ENCODE results near the gene DBP.

The DBP gene

DNA sequence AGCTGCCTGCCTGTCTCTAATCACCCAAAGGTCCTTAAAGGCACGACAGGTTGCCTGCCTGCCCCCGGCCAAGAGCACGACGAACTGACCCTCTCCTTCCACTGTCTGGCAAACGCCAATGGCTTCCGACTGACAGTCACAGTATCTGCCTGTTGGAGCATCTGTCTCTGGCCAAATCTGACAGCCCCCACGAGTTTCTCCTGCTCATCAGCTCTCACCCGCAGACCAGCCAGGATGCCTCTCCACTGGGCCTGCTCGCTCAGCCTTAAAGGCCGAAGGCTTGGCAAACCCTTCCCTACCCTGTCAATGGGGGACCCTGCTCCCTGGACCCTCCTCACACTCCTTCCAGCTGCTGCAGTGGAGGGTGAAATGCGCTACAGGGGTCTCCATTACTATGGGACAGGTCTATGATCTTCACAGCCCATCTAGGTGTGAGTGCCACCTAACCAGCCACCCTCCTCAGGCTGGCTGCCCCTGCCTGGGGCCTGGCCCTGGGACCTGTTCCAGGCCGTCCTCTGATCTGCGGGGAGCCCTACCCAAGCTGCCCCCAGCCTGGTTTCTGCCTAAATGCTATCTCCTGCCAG lies 23.2 kb downstream of the DBP start:
- no peak for DNase-seq (ENCODE audit: low read depth in 2 of 2, low spot score in 1 of 2)

DNA sequence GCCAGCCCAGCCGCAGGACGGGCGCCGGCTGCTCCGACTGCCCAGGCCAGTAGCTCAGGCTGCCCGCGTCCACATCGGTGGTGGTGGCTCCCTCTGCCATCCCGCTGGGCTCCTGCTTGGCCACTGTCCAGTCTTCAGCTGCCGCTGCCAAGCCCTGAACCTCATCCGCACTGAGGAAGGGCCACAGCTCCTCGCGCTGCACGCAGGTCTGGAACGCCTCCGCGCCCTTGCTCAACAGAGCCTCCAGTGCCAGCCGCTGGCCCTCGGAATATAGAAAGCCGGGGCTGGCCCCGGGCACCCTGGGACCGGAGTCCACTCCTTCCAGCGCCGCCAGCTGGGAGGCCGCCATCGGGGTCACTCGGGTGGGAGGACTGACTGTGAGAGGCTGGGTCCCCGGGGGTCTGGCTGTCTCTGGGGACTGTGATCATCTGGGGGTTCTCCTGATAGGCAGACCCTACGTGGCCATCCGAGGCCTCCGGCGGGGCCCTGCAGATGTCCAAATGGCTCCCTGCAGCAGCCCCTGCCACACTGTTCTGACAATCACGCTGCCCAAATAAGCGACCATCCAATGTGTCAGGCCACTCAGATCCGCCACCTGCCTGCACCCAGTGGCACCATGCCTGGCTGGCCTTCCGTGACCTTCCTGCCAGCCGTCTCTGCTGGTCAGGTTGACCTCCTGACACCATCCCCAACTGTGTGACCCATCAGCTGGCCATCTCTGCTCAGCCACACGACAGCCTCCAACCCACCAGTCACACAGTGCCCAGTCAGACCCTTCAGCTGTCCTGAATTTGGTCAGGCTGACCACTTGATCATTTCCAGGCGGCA lies 23.9 kb downstream of the DBP start:
- no peak for DNase-seq (ENCODE audit: low read depth in 2 of 2, low spot score in 1 of 2)

DNA sequence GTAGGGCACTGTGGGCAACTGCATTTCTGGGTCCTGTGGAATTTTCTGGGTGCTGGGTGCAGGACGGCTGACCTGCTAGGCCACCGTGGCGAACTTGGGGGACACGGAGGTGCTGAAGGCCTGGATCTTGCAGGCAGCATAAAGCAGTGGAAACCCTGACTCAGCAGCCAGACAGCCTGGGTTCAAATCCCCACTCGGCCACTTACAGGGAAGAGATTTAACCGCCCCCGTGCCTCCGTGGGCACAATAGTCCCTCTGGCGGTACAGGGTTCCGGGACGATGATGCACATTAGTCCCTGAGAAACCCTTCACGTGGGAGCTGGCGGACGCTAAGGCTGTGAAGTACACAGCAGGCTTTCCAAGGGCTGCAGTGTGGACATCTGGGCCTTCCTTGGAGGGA lies 25.3 kb downstream of the DBP start:
- DNase-seq (ENCODE audit: low read depth in 2 of 2, low spot score in 1 of 2) = no peak

DNA sequence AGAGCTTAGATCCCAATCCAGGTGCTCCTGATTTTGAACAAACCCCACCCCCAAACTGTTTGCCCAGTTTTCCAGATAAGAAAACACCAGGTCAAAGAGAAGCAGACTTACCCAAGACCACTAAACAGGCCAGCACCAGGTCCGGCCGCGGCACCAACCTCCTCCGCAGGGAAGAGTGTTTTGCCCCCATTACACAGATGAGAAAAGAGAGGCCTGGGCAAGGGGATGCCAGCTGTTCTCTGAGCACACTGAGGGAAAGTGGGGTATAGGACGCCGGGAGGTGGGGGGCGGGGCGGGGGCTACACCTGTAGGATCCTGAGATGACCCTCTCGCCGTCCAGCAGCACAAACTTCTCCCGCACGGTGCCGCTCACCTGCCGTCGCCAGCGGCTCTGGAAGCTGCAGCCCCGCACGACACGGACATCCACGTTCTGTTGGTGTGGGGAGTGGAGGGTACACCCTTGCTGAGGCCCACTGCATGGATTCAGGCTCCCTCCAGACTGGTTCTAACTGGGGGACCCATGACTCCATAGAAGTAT lies 27.5 kb downstream of the DBP start:
- DNase-seq (ENCODE audit: low read depth in 2 of 2, low spot score in 1 of 2) = no peak

DNA sequence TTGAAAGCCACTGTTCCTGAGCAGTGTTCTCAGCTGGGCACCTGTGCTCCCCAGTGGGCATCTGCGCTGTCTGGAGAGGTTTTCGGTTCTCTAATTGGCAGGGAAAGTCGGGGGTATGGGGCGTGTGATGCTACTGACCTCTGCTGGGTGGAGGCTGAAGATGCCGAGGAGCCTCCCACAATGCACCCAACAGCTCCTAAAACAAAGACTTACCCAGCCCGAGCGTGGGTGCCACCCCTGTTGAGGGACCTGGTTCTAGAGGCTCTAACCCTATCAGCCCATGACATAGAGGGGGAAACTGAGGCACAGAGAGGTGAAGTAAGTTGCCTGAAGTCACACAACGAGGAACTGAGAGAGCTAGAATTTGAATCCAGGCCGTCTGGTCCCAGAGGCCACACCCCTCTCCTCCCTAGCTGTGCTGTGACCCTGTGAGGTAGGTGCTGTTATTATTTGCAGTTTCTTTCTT lies 28.3 kb downstream of the DBP start:
- DNase-seq (ENCODE audit: low read depth in 2 of 2, low spot score in 1 of 2) = no peak

DNA sequence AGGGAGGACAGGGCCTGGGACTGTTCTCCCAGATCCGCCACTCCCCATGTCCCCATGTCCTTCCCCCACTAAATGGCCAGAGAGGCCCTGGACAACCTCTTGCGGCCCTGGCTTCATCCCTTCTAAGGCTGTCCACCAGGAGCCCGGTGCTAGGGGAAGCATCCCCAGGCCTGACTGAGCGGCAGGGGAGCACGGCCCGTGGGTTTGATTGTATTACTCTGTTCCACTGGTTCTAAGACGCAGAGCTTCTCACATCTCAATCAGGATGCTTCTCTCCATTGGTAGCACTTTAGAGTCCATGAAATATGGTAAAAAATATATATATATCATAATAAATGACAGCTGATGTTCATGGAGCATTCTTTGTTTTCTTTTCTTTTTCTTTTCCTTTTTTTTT lies 29.8 kb downstream of the DBP start:
- no peak for DNase-seq (ENCODE audit: low read depth in 2 of 2, low spot score in 1 of 2)

DNA sequence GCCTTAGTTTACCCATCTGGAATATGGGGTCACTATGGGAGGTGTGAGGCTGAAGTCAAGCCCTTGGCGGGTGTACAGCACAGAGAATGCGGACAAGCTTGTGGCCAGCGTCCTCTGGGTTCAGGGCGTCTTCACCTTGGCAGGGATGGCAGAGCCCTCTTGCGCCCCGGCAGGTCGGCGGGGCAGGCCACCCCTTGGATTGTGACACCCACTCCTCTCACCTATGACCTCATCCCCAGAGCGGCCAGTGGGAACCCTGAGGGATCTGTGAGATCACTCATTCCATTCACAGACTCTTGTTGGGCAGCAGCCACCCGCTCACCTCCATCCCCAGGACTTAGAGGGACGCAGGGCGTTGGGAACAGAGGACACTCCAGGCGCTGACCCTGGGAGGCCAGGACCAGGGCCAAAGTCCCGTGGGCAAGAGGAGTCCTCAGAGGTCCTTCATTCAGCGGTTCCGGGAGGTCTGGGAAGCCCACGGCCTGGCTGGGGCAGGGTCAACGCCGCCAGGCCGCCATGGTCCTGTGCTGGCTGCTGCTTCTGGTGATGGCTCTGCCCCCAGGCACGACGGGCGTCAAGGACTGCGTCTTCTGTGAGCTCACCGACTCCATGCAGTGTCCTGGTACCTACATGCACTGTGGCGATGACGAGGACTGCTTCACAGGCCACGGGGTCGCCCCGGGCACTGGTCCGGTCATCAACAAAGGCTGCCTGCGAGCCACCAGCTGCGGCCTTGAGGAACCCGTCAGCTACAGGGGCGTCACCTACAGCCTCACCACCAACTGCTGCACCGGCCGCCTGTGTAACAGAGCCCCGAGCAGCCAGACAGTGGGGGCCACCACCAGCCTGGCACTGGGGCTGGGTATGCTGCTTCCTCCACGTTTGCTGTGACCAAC lies 30.5 kb downstream of the DBP start, which contains the start of gene SPACA4:
SPACA4 (plus strand) TSS at position 280 of the 896 bp plus-strand sequence; CDS start at position 517, 237 bp downstream.
- DNase-seq (ENCODE audit: low read depth in 2 of 2, low spot score in 1 of 2) = no peak

DNA sequence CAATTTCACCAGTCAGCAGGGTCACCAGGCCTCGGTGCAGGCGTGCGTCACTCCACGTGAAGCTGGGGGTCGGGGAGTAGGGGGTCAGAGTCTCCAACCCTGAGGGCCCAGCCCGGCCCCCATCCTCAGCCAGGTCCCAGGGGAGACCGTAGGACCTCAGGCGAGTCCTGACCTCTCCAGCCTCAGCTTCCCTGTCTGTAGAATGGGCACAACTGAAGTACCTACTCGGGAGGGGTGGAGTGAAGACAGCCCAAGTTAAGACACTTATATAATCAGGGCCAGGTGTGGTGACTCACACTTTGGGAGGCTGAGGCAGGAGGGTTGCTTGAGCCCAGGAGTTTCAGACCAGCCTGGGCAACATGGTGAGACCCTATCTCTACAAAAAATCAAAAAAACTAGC lies 33.3 kb downstream of the DBP start:
- DNase-seq (ENCODE audit: low read depth in 2 of 2, low spot score in 1 of 2) = no peak

DNA sequence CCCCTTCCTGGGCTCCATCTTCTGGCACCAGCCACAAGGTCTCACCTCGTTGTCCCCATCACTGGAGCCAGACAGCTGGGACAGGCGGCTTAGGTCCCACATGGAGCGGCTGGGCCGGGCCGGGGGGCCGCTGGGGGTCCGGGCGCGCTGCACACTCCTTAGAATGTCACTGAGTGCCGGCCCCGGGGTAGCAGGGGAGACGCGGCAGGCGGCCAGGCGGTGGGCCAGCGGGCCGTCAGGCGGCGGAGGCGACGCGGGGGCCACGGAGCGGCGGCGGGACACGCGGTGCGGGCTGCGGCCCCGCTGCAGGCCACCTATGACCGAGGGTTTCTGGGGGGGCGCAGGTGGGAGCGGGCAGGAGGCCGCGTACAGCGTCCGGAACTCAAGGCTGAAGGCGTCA lies 33.7 kb downstream of the DBP start:
- DNase-seq (ENCODE audit: low read depth in 2 of 2, low spot score in 1 of 2) = no peak

DNA sequence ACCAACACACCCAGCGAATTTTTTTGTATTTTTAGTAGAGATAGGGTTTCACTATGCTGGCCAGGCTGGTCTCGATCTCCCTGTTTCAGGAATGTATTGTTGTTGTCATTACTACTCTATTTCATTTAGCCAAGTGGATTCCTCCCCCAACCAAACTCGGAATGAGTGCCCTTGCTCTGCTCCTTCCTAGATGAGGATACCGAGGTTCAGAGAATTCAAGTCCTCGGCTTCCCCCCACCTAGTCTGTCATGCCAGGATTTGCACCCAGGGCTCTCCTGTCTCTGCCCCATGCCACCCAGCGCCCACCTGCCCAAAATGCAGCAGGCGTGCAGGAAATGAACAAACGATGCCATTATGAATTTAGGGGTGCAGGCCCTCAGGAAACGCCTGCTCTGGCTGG lies 34.2 kb downstream of the DBP start:
- no peak for DNase-seq (ENCODE audit: low read depth in 2 of 2, low spot score in 1 of 2)

DNA sequence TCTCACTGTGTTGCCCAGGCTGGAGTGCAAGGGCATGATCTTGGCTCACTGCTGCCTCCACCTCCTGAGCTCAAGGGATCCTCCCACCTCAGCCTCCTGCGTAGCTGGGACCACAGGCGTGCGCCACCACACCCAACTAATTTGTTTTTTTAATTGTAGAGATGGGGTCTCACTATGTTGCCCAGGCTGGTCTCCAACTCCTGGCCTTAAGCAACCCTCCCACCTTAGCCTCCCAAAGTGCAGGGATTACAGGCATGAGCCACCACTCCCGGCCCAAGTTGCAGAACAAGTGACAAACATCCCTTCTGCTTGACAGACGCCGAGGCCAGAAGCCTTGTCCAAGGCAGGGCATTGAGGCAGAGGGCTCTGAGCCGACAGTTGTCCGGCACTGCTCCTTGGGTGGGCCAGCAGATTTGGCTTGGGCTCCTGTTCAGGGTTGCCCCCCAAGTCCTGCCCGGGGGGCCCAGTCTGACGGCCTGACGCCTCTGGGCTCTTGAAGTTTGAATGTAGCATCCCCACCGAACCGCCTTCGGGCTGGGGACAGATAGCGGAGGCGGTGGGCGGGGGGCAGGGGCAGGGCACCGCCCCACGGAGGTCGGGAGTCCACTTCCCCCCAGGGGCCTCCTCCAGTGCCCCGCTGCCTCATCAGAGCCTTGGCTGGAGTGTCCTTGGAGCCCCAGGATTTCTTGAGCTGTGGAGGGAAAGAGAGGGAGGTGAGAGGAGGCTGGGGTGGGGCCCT lies 36.3 kb downstream of the DBP start:
- DNase-seq (ENCODE audit: low read depth in 2 of 2, low spot score in 1 of 2) = no peak

DNA sequence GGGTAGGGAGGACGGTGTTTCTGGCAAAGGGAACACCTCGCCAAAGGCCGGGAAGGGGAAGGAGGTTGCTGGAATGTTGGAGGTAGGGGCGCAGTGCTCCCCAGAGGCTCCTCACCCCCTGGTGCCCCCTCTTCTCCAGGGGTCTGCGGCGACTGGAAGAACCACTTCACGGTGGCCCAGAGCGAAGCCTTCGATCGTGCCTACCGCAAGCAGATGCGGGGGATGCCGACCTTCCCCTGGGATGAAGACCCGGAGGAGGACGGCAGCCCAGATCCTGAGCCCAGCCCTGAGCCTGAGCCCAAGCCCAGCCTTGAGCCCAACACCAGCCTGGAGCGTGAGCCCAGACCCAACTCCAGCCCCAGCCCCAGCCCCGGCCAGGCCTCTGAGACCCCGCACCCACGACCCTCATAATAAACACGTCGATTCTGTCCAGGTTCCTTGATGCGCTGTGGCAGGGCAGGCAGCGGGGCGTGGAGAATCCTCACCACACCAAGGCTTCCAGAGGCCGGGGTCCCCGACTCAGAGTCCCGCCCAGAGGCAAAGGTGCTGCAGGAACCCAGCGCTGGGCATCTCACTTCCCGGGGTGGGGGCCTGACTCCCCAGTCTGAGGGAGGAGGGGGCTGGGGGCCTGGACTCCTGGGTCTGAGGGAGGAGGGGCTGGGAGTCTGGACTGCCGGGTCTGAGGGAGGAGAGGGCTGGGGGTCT lies 38.0 kb downstream of the DBP start:
- DNase-seq (ENCODE audit: low read depth in 2 of 2, low spot score in 1 of 2) = no peak

DNA sequence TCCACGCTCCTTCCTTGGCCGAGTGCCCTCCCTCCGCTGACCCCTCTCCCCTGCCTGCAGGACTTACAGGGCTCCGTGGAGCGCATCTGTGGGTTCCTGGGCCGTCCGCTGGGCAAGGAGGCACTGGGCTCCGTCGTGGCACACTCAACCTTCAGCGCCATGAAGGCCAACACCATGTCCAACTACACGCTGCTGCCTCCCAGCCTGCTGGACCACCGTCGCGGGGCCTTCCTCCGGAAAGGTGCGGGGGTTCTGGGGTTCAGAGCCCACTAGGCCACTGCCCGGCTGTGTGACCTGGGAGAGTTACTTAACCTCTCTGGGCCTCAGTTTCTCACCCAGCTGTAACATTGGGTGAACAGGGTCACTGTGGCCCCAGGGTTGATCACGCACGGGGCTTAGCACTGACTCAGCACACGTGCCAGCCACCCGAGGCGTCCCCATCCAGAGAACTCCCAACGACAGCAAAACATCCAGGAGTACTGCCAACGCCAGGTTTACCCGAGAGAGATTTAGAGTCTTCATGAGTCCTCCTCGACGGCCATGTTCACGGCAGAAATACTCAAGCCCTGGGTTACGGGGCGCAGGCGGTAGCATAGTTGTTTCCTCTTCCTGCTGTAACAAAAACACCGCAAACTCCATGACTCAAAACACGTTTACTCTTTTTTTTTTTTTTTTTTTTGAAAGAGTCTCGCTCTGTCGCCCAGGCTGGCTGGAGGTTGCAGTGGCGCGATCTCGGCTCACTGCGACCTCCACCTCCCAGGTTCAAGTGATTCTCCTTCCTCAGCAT lies 40.3 kb downstream of the DBP start:
- DNase-seq (ENCODE audit: low read depth in 2 of 2, low spot score in 1 of 2) = no peak

DNA sequence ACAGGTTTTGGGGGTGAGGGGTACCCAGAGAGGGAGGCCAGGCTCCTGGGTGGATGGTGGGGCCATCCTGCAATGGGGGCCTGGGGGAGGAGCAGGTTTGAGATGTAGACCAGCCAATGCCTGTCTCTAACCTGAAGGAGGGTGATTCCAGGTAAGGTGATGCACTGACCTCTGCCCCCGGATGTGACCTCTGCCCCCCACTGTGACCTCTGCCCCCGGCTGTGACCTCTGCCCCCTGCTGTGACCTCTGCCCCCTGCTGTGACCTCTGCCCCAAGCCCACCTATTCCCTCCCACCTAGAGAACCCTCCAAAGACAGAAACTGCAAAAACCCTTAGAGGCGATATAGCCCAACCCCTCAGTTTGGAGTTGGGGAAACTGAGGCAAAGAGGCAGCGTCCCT lies 40.9 kb downstream of the DBP start:
- no peak for DNase-seq (ENCODE audit: low read depth in 2 of 2, low spot score in 1 of 2)

DNA sequence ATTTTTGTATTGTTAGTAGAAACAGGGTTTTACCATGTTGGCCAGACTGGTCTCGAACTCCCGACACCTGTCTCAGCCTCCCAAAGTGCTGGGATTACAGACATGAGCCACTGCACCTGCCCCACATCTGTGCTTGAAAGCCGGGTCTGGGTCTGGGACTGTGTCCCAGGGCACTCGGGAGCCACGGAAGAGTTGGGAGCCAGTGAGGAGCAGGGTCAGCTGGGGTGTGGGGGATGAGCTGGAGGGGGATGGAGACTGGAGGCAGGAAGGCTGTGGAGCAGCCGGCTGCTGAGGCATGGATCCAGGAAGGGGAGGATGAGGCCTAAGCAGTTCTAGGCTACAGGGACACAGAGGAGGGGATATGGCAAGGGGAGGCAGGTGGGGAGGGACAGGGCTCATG lies 41.3 kb downstream of the DBP start:
- DNase-seq (ENCODE audit: low read depth in 2 of 2, low spot score in 1 of 2) = no peak

DNA sequence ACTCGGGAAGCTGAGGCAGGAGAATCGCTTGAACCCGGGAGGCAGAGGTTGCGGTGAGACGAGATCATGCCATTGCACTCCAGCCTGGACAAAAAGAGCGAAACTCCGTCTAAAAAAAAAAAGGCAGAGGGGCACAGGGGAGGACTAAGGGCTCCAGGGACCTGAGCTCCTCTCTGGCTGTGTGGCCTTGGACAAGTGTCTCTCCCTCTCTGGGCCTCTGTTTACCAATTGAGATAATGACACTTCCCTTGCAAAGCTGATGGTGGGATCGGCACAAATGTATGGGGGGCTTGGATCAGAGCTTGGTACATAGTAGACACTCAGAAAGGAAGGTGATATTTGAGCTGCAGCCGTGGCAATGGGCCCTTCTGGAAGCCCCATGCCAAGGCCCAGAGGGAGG lies 42.0 kb downstream of the DBP start:
- no peak for DNase-seq (ENCODE audit: low read depth in 2 of 2, low spot score in 1 of 2)

DNA sequence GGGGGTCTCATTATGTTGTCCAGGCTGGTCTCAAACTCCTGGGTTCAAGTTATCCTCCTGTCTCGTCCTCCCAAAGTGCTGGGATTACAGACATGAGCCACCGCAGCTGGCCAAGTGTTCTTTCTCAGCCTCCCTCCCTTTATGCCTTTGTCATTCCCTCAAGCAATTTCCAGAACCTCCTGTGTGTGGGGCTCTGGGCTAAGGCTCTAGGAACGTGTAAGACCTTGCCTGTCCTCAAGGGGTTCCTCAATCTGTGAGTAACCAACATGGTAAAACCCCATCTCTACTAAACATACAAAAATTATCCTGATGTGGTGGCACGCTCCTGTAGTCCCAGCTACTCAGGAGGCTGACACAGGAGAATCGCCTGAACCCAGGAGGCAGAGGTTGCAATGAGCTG lies 46.2 kb downstream of the DBP start:
- DNase-seq (ENCODE audit: low read depth in 2 of 2, low spot score in 1 of 2) = no peak

DNA sequence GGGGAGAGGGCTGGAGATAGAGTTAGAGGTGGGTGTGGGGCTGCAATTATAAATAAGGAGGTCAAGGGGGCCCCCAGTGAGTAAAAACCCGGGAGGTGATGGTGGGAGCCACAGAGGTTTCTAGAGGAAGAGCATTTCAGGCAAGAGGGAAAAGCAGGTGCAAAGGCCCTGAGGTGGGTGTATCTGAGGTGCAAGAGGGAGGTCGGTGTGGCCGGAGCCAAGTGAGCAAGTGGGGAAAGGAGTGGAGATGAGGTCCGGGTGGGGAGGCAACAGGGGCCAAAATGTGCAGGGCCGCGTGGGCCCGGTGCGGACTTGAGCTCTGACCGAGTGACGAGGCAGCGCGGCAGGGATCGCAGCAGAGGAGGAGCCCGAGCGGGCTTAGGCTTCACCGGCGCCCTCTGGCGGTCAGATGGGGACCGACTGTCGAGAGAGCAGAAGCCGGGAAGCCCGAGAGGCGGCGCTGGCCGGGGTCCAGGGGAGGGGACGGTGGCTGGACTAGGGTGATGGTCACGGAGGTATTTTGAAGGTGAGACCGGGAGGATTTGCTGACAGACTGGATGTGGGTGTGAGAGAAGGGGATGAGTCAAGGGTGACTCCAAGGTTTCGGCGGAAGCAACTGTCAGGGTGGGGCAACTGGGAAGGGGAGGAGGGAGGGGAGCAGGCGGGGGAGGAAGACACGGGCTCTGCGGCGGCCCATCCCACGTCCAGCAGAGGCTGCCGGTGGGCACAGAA lies 48.3 kb downstream of the DBP start:
- peak; percentile 60 to 82 for DNase-seq (ENCODE audit: low read depth in 2 of 2, low spot score in 1 of 2)

DNA sequence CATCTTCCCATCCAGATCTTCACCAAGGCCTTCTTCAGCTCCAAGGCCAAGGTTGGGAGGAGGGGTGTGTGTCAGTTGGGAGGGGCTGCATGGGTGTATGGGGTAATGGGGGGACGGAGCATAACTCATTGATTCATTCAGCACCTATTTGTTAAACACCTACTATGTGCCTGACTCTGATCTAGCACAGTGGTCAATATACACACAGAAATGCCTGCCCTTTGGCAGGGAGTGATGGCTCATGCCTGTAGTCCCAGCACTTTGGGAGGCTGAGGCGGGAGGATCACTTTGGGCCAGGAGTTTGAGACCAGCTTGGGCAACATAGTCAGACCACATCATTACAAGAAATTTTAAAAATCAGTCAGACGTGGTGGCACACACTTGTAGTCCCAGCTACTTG lies 49.8 kb downstream of the DBP start:
- no peak for DNase-seq (ENCODE audit: low read depth in 2 of 2, low spot score in 1 of 2)

Measured in stimulated activated CD8-positive, alpha-beta memory T cell treated with anti-CD3 and anti-CD28 coated beads, Interleukin-4, amount 100 ng/mL, for 4 hours (primary cell).